Adipocyte (in vitro differentiated cells): ENCODE results near the gene TSSK6.
A peak's percentile ranks its signal among the peaks of the same experiment; 100 is the strongest.

Experiments
- DNase-seq: peaks from one replicate; pipeline ENCODE4 v3.0.0-alpha.2; 2015; ENCODE audit warnings: low read depth
- H3K27me3 ChIP-seq: replicated peaks from 2 replicates; pipeline ENCODE4 v1.7.0; 2013; ENCODE audit warnings: mild to moderate bottlenecking, low read length, moderate library complexity; ENCODE audit not compliant: control insufficient read depth, insufficient read depth
- H3K36me3 ChIP-seq: 2 replicates; pipeline ENCODE4 v1.7.0; 2013; ENCODE audit warnings: low read length, mild to moderate bottlenecking, moderate library complexity; ENCODE audit not compliant: control insufficient read depth, insufficient read depth, severe bottlenecking
- H3K4me1 ChIP-seq: 2 replicates; pipeline ENCODE4 v1.7.0; 2013; ENCODE audit warnings: mild to moderate bottlenecking, low read length, moderate library complexity; ENCODE audit not compliant: control insufficient read depth, insufficient read depth
- H3K4me3 ChIP-seq: 2 replicates; pipeline ENCODE4 v1.7.0; 2013; ENCODE audit warnings: mild to moderate bottlenecking, low read length, moderate library complexity
- H3K9ac ChIP-seq: 2 replicates; pipeline ENCODE4 v1.7.0; 2013; ENCODE audit warnings: mild to moderate bottlenecking, low read length, moderate library complexity
- H3K9me3 ChIP-seq: 2 replicates; pipeline ENCODE4 v1.7.0; 2013; ENCODE audit warnings: mild to moderate bottlenecking, low read length, moderate library complexity; ENCODE audit not compliant: control insufficient read depth

The TSSK6 gene

GRCh38 chr19:19513682-19514081, 1.7 kb downstream of the TSSK6 start:
- H3K27me3 ChIP-seq, result no peaks in the 10 kb centered on the region
- peaks cover 13% of the 10 kb centered on the region for H3K4me1 ChIP-seq
- H3K9ac ChIP-seq, result no peak overlapping the region
- no peaks in the 10 kb centered on the region for H3K36me3 ChIP-seq
- H3K9me3 ChIP-seq, result no peaks in the 10 kb centered on the region
- peak overlapping the region; percentile 25 for H3K4me3 ChIP-seq
- DNase-seq, result no peak

DNA sequence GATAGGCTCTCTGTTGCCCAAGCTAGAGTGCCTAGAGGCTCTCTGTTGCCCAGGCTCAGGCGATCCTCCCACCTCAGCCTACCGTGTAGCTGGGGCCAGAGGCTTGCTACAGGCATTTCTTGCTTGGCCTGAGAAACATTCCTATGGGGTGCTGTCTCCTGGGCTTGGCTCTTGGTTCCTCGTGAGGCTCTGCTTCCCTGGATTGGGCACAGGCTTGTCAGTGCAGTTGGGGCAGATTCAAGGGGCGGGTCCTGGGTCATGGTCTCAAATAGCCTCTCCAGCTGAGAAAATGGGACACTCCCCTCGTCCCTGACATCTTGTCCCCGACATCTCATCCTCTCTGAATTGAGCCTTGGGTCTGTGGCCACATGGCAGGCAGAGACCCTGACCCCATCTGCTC, 4.9 kb downstream of the TSSK6 start:
- peaks cover 3% of the 10 kb centered on the region for H3K4me1 ChIP-seq
- H3K9me3 ChIP-seq, result no peaks in the 10 kb centered on the region
- H3K9ac ChIP-seq, result no peak overlapping the region
- H3K27me3 ChIP-seq, result no peaks in the 10 kb centered on the region
- peaks cover 23% of the 10 kb centered on the region for H3K36me3 ChIP-seq
- H3K4me3 ChIP-seq, result no peak overlapping the region
- no peak for DNase-seq

- no peak for DNase-seq
- no peaks in the 10 kb centered on the region for H3K27me3 ChIP-seq
- no peaks in the 10 kb centered on the region for H3K9me3 ChIP-seq
- H3K9ac ChIP-seq, result no peak overlapping the region
- H3K4me1 ChIP-seq, result no peaks in the 10 kb centered on the region
- H3K4me3 ChIP-seq, result no peak overlapping the region
- peaks cover 44% of the 10 kb centered on the region for H3K36me3 ChIP-seq
Measured at GRCh38 chr19:19508217-19508616, 7.1 kb downstream of the TSSK6 start.

- Histone ChIP-seq H3K27me3 (no peaks in the 10 kb centered on the region), H3K4me1 (no peaks in the 10 kb centered on the region), H3K4me3 (no peak overlapping the region), H3K9ac (no peak overlapping the region), H3K36me3 (peaks cover 52% of the 10 kb centered on the region), H3K9me3 (no peaks in the 10 kb centered on the region)
- no peak for DNase-seq
Measured at GRCh38 chr19:19507354-19507753, 8.0 kb downstream of the TSSK6 start.

GRCh38 chr19:19506592-19506991, 8.8 kb downstream of the TSSK6 start:
- no peak for DNase-seq
- no peak overlapping the region for H3K4me3 ChIP-seq
- H3K36me3 ChIP-seq, result peaks cover 60% of the 10 kb centered on the region
- no peaks in the 10 kb centered on the region for H3K9me3 ChIP-seq
- H3K4me1 ChIP-seq, result no peaks in the 10 kb centered on the region
- no peaks in the 10 kb centered on the region for H3K27me3 ChIP-seq
- no peak overlapping the region for H3K9ac ChIP-seq

DNA sequence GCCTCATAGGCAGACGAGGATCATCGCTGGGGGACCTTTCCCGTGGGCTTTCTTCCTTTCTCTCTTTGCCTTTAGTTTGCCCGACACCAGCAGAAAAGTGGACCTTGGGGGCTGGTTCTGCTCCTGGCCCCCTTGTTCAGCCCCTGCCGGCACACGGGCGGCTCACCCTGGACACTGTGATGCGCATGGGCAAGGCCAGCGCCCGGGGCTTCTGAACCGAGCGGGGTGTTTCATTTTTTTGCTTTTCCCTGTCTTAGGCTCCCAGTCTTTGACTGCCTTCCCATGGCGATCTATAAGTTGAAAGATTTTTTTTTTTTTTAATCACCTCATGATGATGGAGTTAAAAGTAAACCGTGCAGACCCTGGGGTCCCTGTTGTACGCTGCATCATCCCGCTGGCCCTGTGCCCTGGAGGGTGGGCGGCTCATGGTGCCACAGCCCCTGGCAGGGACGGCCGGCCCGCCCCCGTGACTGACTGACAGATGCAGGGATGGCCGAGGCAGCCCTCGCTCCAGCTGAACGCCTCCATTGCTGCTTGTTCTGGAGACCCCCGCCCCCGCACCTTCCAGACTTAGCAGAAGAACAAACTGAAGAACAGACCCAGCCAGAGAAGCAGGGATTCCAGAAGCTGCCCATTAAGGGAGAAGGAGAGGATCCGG, 9.6 kb downstream of the TSSK6 start:
- no peak overlapping the region for H3K9ac ChIP-seq
- H3K4me1 ChIP-seq, result no peaks in the 10 kb centered on the region
- no peak for DNase-seq
- peaks cover 68% of the 10 kb centered on the region for H3K36me3 ChIP-seq
- no peak overlapping the region for H3K4me3 ChIP-seq
- no peaks in the 10 kb centered on the region for H3K27me3 ChIP-seq
- no peaks in the 10 kb centered on the region for H3K9me3 ChIP-seq

- H3K27me3 ChIP-seq, result no peaks in the 10 kb centered on the region
- peaks cover 75% of the 10 kb centered on the region for H3K36me3 ChIP-seq
- H3K4me3 ChIP-seq, result no peak overlapping the region
- H3K9ac ChIP-seq, result no peak overlapping the region
- H3K4me1 ChIP-seq, result no peaks in the 10 kb centered on the region
- no peaks in the 10 kb centered on the region for H3K9me3 ChIP-seq
- no peak for DNase-seq
Measured at GRCh38 chr19:19504754-19505668, 10.3 kb downstream of the TSSK6 start.

DNA sequence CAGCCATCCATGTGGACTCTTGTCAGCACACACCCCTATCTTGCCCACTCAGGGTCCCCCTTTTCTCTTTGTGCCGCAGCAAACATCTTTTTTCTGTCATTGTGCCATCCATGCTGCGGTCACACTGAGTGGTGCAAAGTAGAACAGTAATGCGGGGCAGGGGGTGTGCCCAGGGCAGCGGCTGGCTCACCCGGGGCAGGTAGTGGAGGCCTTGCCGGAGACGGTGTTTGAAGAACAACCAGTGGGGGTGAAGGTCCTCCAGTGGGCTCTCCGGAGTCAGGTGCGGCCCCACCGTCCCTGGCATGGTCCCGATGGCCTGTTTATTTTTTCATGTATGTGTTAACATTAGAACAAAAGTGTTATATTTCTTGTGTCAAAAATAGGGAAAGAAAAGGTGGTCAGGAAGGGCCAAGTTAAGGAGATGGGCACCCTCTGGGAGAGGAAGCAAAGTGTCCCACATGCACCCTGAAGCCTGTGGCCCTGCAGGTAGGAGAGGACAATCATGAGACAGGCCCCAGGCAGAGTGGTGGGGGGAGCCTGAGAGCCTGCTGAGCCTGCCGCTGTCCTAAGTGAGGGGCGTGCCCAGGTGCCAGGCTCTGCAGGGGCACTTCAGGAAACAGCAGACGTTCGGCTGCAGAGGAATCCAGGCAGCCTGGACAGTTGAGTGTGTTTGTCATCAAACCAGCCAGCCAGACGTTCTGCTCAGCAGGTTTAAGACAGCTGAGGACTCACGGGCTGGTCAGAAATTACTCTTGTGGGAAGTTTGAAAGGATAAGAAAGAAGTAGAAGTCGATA, 12.3 kb downstream of the TSSK6 start:
- Histone ChIP-seq H3K27me3 (no peaks in the 10 kb centered on the region), H3K4me3 (no peak overlapping the region), H3K9me3 (no peaks in the 10 kb centered on the region), H3K4me1 (no peaks in the 10 kb centered on the region), H3K36me3 (peaks cover 91% of the 10 kb centered on the region), H3K9ac (no peak overlapping the region)
- DNase-seq, result no peak

DNA sequence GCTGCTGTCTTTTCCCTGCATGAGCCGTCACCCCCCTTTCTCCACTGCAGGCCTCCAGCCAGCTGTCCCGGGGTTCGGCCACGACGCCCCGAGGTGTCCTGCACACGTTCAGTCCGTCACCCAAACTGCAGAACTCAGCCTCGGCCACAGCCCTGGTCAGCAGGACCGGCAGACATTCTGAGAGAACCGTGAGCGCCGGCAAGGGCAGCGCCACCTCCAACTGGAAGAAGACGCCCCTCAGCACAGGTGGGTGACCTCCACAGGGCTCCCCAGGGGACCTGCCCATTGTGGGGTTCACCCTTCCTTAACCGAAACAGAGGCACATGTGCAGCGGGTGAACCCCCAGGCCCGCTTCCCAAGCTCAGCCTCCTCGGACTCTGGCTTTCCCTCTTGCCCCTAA, 13.1 kb downstream of the TSSK6 start:
- Histone ChIP-seq H3K9me3 (no peaks in the 10 kb centered on the region), H3K36me3 (peaks cover 86% of the 10 kb centered on the region)

GRCh38 chr19:19501798-19502197, 13.6 kb downstream of the TSSK6 start:
- Histone ChIP-seq H3K9ac (no peak overlapping the region), H3K4me3 (no peak overlapping the region), H3K4me1 (no peaks in the 10 kb centered on the region), H3K36me3 (peaks cover 85% of the 10 kb centered on the region), H3K9me3 (no peaks in the 10 kb centered on the region), H3K27me3 (no peaks in the 10 kb centered on the region)
- no peak for DNase-seq

More for the DNA sequence above, 13.1 kb downstream of the TSSK6 start:
- H3K4me3 ChIP-seq, result no peak overlapping the region
- H3K9ac ChIP-seq, result no peak overlapping the region
- H3K27me3 ChIP-seq, result no peaks in the 10 kb centered on the region
- DNase-seq, result no peak
- no peaks in the 10 kb centered on the region for H3K4me1 ChIP-seq
